Measurements from ENCODE around the gene BSN. TPM values are rescaled to one million over a fixed set of nuclear protein-coding genes. Genes with fewer than 3 reads are reported as not detected.

Gene BSN
- total and polyA plus RNA-seq, 2 of the 4 experiments (the other 2 are of a cell fraction): under 0.01 to 0.03 TPM

DNA sequence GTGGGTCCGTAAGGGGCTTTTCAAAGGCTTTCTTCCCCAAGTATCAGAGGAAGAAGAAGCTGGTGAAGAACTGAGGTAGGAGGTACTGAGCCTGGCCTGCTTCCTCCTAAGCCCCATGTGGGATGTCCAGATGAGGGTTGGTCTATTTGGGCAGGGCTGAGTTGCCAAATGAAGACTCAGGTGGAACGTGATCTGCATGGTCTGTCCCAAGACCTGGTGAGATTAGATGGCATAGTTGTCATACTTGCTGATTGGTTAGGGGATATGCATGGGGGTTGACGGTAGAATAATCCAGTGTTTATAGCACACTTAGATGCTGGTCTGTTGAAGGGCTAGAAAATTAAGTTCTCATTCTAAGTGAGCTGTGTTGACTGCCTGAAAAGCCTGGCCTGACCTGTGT, 36.3 kb upstream of the BSN start:
- Histone ChIP-seq H2AFZ (replicated peaks; ENCODE audit: low read length, poor library complexity) (no peak overlapping the region), H2BK20ac (ENCODE audit: low read depth, low read length) (no peak overlapping the region), H2BK120ac (ENCODE audit: low read depth, low read length) (no peak overlapping the region), H3K4me1 (ENCODE audit: control insufficient read depth, insufficient read depth, low read length) (no peaks in the 10 kb centered on the region), H2AK9ac (replicated peaks; ENCODE audit: low read depth, low read length, poor library complexity) (no peak overlapping the region), H3K56ac (ENCODE audit: extremely low read depth, insufficient read depth, low read length) (no peak overlapping the region), H4K91ac (ENCODE audit: insufficient read depth, low read depth, low read length) (no peak overlapping the region), H3K18ac (ENCODE audit: low read depth, low read length) (no peak overlapping the region), H4K20me1 (ENCODE audit: insufficient read depth, low read length) (0 out of 2 replicates have a peak, but pooled peaks cover 4% of the 10 kb centered on the region), H3K79me1 (ENCODE audit: low read depth in 1 of 2, low read length in 2 of 2) (peaks cover 4 to 26% of the 10 kb centered on the region in 2 experiments; a peak in 3 of 4 replicates), H3K14ac (replicated peaks; ENCODE audit: low read depth, low read length) (no peak overlapping the region), H2BK15ac (ENCODE audit: low read depth, low read length) (no peak overlapping the region), H3K9me3 (ENCODE audit: control insufficient read depth, insufficient read depth, low read length) (no peaks in the 10 kb centered on the region), H3K4me2 (ENCODE audit: low read depth, low read length) (no peak overlapping the region), H3K36me3 (ENCODE audit: control insufficient read depth, insufficient read depth, low read length) (peaks cover 3% of the 10 kb centered on the region; the same call in 1 of the 2 replicates), H2BK5ac (ENCODE audit: low read depth, low read length, poor library complexity, severe bottlenecking) (no peak overlapping the region), H3K4me3 (ENCODE audit: insufficient read depth, low read depth, low read length) (no peak overlapping the region), H3K9me1 (ENCODE audit: insufficient read depth, low read length) (peaks cover 6% of the 10 kb centered on the region), H3K27me3 (ENCODE audit: control insufficient read depth, insufficient read depth, low read length) (no peaks in the 10 kb centered on the region), H3K9ac (ENCODE audit: low read depth, low read length) (no peak overlapping the region), H3K4ac (ENCODE audit: low read depth, low read length) (no peak overlapping the region), H3K23ac (ENCODE audit: low read depth, low read length) (no peak overlapping the region), H2AK5ac (ENCODE audit: low read depth, low read length) (no peak overlapping the region), H3K27ac (ENCODE audit: insufficient read depth, low read length) (no peak overlapping the region), H4K8ac (ENCODE audit: low read depth in 2 of 2, low read length in 2 of 2) (no peak overlapping the region), H4K5ac (ENCODE audit: low read depth, low read length) (no peak overlapping the region)
- WGBS, 2 experiments (ENCODE audit: extremely low coverage in 2 of 2, insufficient read length in 1 of 2): 87% methylated on average over 3 of the region's 3 CpGs; no CpG with 5 or more reads in 1 of the 2 experiments
- intact Hi-C loops (cut with micrococcal nuclease) (no loop called here), in situ Hi-C loops (cut with MboI; ENCODE audit: low sequenced_read_pairs) (no loop called here), dilution Hi-C loops (cut with HindIII; ENCODE audit: low sequenced_read_pairs, unreplicated experiment) (no loop called here)
- CTCF ChIA-PET: interaction anchor here (0.9 kb wide), 1 partner anchor 22 kb away, joined by 3 read pairs; no protein-coding TSS in a partner anchor
- no TSS peak for BruUV-seq (replicated peaks)
- ATAC-seq (ENCODE audit: low read depth) (no peak), DNase-seq (no peak)
- POLR2A ChIA-PET (ENCODE audit: unreplicated experiment): no interaction called here
- TF ChIP-seq CEBPB (IDR thresholded peaks at IDR 0.05; ENCODE audit: low read depth, low read length): no peak
- TF ChIP-seq RAD21 (IDR thresholded peaks at IDR 0.05; ENCODE audit: low read length): no peak
- TF ChIP-seq, protein P1, sequence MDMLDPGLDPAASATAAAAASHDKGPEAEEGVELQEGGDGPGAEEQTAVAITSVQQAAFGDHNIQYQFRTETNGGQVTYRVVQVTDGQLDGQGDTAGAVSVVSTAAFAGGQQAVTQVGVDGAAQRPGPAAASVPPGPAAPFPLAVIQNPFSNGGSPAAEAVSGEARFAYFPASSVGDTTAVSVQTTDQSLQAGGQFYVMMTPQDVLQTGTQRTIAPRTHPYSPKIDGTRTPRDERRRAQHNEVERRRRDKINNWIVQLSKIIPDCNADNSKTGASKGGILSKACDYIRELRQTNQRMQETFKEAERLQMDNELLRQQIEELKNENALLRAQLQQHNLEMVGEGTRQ (IDR thresholded peaks at IDR 0.05; ENCODE audit: low read depth, low read length): no peak
- TF ChIP-seq FOS (IDR thresholded peaks at IDR 0.05; ENCODE audit: low read depth, low read length): no peak
- no peak for TF ChIP-seq MXI1 (IDR thresholded peaks at IDR 0.05; ENCODE audit: borderline replicate concordance, low read depth, low read length)
- TF ChIP-seq RFX5 (IDR thresholded peaks at IDR 0.05; ENCODE audit: low read depth, low read length): no peak
- TF ChIP-seq CHD1 (IDR thresholded peaks at IDR 0.05; ENCODE audit: low read depth, low read length): no peak
- TF ChIP-seq, protein P2, sequence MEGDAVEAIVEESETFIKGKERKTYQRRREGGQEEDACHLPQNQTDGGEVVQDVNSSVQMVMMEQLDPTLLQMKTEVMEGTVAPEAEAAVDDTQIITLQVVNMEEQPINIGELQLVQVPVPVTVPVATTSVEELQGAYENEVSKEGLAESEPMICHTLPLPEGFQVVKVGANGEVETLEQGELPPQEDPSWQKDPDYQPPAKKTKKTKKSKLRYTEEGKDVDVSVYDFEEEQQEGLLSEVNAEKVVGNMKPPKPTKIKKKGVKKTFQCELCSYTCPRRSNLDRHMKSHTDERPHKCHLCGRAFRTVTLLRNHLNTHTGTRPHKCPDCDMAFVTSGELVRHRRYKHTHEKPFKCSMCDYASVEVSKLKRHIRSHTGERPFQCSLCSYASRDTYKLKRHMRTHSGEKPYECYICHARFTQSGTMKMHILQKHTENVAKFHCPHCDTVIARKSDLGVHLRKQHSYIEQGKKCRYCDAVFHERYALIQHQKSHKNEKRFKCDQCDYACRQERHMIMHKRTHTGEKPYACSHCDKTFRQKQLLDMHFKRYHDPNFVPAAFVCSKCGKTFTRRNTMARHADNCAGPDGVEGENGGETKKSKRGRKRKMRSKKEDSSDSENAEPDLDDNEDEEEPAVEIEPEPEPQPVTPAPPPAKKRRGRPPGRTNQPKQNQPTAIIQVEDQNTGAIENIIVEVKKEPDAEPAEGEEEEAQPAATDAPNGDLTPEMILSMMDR (conservative IDR thresholded peaks at IDR 0.05; ENCODE audit: low read depth, low read length): no peak
- TF ChIP-seq RCOR1 (IDR thresholded peaks at IDR 0.05; ENCODE audit: insufficient replicate concordance, low read length): no peak
- no peak for TF ChIP-seq POLR2A (IDR thresholded peaks at IDR 0.05; ENCODE audit: low read depth, low read length)
- TF ChIP-seq, protein P3, sequence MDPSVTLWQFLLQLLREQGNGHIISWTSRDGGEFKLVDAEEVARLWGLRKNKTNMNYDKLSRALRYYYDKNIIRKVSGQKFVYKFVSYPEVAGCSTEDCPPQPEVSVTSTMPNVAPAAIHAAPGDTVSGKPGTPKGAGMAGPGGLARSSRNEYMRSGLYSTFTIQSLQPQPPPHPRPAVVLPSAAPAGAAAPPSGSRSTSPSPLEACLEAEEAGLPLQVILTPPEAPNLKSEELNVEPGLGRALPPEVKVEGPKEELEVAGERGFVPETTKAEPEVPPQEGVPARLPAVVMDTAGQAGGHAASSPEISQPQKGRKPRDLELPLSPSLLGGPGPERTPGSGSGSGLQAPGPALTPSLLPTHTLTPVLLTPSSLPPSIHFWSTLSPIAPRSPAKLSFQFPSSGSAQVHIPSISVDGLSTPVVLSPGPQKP (IDR thresholded peaks at IDR 0.05; ENCODE audit: borderline replicate concordance, low read depth, low read length): no peak
- TF ChIP-seq MAFK (IDR thresholded peaks at IDR 0.05; ENCODE audit: low read depth, low read length): no peak
- TF ChIP-seq MAZ (IDR thresholded peaks at IDR 0.05; ENCODE audit: borderline replicate concordance, low read depth, low read length): no peak
- TF ChIP-seq NFE2L2 (IDR thresholded peaks at IDR 0.05; ENCODE audit: low read depth, low read length): no peak
- TF ChIP-seq BHLHE40 (IDR thresholded peaks at IDR 0.05; ENCODE audit: low read depth, low read length): no peak
- no peak for TF ChIP-seq SMC3 (IDR thresholded peaks at IDR 0.05; ENCODE audit: low read depth, low read length)

Measured in IMR-90 (cell line).